HFF-Myc (cell line): Measurements from ENCODE around the gene GPR34.

Experiments used
- DNase-seq: peaks from one replicate; pipeline ENCODE4 v3.0.0-alpha.2; 2011; ENCODE audit warnings: low read depth; ENCODE audit errors: extremely low read depth
- H3K4me3 ChIP-seq: replicated peaks from 2 replicates; pipeline ENCODE4 v1.5.1; 2011; ENCODE audit warnings: low read depth, mild to moderate bottlenecking, control low read depth, low read length
- CTCF ChIP-seq: IDR thresholded peaks from 2 replicates; pipeline ENCODE4 v1.5.1; 2012; ENCODE audit warnings: mild to moderate bottlenecking, low read depth, low read length, control low read depth; ENCODE audit errors: missing control alignments

GPR34 gene

GRCh38 chrX:41677183-41678060 is 11.4 kb upstream of the GPR34 start:
- H3K4me3 ChIP-seq: no peak overlapping the region
- TF ChIP-seq CTCF: no peak
- no peak for DNase-seq

- no peak for DNase-seq
- no peak overlapping the region for H3K4me3 ChIP-seq
- TF ChIP-seq CTCF: no peak
These were observed 4.6 kb upstream of the GPR34 start for GRCh38 chrX:41684138-41684537.

- DNase-seq: no peak
- no peak for TF ChIP-seq CTCF
- H3K4me3 ChIP-seq: no peak overlapping the region
These were observed 3.8 kb upstream of the GPR34 start for GRCh38 chrX:41684940-41685339.

- no peak for DNase-seq
- no peak overlapping the region for H3K4me3 ChIP-seq
- no peak for TF ChIP-seq CTCF
These were observed 2.0 kb upstream of the GPR34 start for GRCh38 chrX:41686788-41687187.

- H3K4me3 ChIP-seq: no peak overlapping the region
- TF ChIP-seq CTCF: no peak
- DNase-seq: no peak
These were observed 617 bp upstream of the GPR34 start for GRCh38 chrX:41688156-41688555.

GRCh38 chrX:41689711-41690110 is 938 bp downstream of the GPR34 start:
- TF ChIP-seq CTCF: no peak
- DNase-seq: no peak
- H3K4me3 ChIP-seq: no peak overlapping the region
